Right atrium auricular region (tissue), 2 donors: Measurements from ENCODE around the gene ATP23. TPM values are rescaled to one million over a fixed set of nuclear protein-coding genes. Genes with fewer than 3 reads are reported as not detected.

Source experiments
- DNase-seq: peaks from one replicate; pipeline ENCODE4 v3.0.0-alpha.2; 2019; ENCODE audit warnings: low spot score
- H3K27ac ChIP-seq, 2 donors: fragments of 200-600 bp; sonication (generic); 1 replicate in 1 of 2; 2 replicates in 1 of 2; pipeline ENCODE4 v1.5.1; 2016 to 2019
- H3K27me3 ChIP-seq, 2 donors: fragments of 200-600 bp; sonication (generic); one replicate each; pipeline versions ENCODE4 v1.5.1 to v1.6.0; 2017 to 2019
- H3K36me3 ChIP-seq: fragments of 200-600 bp; sonication (generic); one replicate; pipeline ENCODE4 v1.5.1; 2016
- H3K4me1 ChIP-seq, 2 donors: fragments of 200-600 bp; sonication (generic); one replicate each; pipeline versions ENCODE4 v1.5.1 to v1.6.0; 2017 to 2019
- H3K4me3 ChIP-seq, 2 donors: fragments of 200-600 bp; sonication (generic); 1 replicate in 1 of 2; 2 replicates in 1 of 2; pipeline ENCODE4 v1.5.1; 2017 to 2019; ENCODE audit warnings: mild to moderate bottlenecking in 1 of 2, moderate library complexity in 1 of 2
- H3K9me3 ChIP-seq, 2 donors: fragments of 200-600 bp; sonication (generic); one replicate each; pipeline ENCODE4 v1.5.1; 2019
- total RNA-seq, 2 donors: library from RNA; depleted of rRNA; stranded (reverse); fragments of >200 nt; gene quantifications; one replicate each; pipeline ENCODE4 v1.1.0, GENCODE V29; 2016
- TF ChIP-seq, protein P1 (sequence below), 2 donors: fragments of 200-600 bp; sonication (generic); IDR thresholded peaks; one replicate each; pipeline ENCODE4 v1.5.1; 2019; ENCODE audit warnings: antibody characterized with exemption in 2 of 2

The ATP23 gene
- total RNA-seq, 2 donors from 2014 or later: 2.6 to 6.0 TPM

DNA sequence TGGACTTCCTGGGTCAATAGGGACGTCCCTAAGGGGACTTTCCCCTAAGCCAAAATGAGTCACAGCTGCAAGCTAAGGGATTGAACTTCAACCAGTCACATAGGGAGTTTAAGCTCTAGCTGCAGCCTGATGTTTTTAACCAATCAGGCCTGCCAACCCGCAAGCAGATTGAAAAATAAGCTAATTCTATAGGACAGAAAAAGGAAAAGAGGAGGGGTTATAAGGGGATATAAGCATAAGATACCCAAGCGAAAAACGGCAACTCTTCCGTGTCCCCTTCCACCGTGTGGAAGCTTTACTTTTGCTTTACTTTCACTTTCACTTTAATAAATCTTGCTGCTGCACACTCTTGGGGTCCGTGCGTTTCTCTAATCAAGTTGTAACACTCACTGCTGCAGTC, 24.4 kb downstream of the ATP23 start:
- no peak overlapping the region for H3K27ac ChIP-seq
- H3K4me3 ChIP-seq: no peak overlapping the region
- DNase-seq: no peak
- no peaks in the 10 kb centered on the region for H3K36me3 ChIP-seq
- no peaks in the 10 kb centered on the region for H3K27me3 ChIP-seq
- peaks cover 0 to 40% of the 10 kb centered on the region in 2 donors for H3K9me3 ChIP-seq
- TF ChIP-seq, protein P1, sequence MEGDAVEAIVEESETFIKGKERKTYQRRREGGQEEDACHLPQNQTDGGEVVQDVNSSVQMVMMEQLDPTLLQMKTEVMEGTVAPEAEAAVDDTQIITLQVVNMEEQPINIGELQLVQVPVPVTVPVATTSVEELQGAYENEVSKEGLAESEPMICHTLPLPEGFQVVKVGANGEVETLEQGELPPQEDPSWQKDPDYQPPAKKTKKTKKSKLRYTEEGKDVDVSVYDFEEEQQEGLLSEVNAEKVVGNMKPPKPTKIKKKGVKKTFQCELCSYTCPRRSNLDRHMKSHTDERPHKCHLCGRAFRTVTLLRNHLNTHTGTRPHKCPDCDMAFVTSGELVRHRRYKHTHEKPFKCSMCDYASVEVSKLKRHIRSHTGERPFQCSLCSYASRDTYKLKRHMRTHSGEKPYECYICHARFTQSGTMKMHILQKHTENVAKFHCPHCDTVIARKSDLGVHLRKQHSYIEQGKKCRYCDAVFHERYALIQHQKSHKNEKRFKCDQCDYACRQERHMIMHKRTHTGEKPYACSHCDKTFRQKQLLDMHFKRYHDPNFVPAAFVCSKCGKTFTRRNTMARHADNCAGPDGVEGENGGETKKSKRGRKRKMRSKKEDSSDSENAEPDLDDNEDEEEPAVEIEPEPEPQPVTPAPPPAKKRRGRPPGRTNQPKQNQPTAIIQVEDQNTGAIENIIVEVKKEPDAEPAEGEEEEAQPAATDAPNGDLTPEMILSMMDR (IDR thresholded peaks at IDR 0.05): no peak
- no peaks in the 10 kb centered on the region for H3K4me1 ChIP-seq

DNA sequence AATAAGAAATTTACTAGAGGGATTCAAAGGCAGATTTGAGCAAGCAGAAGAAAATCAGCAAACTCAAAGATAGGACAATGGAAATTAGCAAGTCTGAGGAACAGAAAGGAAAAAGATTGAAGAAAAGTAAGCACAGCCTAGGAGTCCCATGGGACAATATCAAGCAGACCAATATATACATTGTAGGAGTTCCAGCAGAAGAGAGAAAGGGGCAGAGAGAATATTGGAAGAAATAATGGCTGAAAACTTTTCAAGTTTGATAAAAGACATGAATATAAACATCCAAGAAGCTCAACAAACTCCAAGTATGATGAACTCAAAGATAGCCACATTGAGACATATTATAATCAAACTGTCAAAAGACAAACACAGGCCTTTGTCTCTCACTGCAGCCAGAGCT, 25.2 kb downstream of the ATP23 start:
- Histone ChIP-seq H3K9me3 (peaks cover 0 to 32% of the 10 kb centered on the region in 2 donors), H3K27ac (no peak overlapping the region), H3K27me3 (no peaks in the 10 kb centered on the region), H3K36me3 (no peaks in the 10 kb centered on the region), H3K4me1 (no peaks in the 10 kb centered on the region), H3K4me3 (no peak overlapping the region)
- DNase-seq: no peak
- TF ChIP-seq, protein P1 (IDR thresholded peaks at IDR 0.05): no peak

DNA sequence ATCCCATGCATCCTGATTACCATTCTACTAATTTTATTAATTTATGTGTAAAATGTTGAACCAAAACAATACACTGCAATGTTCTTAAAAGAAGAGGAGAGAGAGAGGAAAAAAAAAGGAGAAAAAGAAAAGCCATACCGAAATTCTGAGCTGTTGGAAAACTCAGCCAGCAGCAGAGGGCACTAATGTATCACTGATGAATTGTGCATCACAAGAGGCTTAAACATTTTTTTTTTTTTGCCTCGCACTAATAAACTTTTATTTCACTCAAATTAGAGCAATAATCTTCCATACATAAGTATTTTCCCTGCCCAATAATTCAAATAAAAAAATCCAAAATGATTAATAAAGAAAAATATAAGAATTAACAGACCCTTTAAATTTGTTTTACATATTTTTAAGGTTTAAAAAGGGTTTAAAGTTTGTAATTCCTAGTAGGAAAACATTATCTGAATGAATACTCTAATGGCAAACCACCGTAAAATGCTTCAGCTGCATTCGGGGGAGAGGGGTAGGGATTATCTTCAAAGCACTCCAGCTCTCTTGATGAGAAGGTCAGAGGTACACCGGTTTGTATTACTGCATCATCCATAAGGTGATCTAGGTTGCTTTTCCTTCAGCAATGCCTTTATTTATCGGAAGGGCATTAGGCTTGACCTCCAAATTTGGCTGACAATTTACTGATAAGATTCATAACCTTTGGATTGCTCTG, 41.9 kb downstream of the ATP23 start:
- H3K9me3 ChIP-seq: no peaks in the 10 kb centered on the region
- H3K4me1 ChIP-seq: no peaks in the 10 kb centered on the region
- no peaks in the 10 kb centered on the region for H3K36me3 ChIP-seq
- H3K27me3 ChIP-seq: no peaks in the 10 kb centered on the region
- no peak overlapping the region for H3K4me3 ChIP-seq
- DNase-seq: no peak
- H3K27ac ChIP-seq: no peak overlapping the region
- TF ChIP-seq, protein P1 (IDR thresholded peaks at IDR 0.05): peak in 1 of 2 donors; percentile 76

DNA sequence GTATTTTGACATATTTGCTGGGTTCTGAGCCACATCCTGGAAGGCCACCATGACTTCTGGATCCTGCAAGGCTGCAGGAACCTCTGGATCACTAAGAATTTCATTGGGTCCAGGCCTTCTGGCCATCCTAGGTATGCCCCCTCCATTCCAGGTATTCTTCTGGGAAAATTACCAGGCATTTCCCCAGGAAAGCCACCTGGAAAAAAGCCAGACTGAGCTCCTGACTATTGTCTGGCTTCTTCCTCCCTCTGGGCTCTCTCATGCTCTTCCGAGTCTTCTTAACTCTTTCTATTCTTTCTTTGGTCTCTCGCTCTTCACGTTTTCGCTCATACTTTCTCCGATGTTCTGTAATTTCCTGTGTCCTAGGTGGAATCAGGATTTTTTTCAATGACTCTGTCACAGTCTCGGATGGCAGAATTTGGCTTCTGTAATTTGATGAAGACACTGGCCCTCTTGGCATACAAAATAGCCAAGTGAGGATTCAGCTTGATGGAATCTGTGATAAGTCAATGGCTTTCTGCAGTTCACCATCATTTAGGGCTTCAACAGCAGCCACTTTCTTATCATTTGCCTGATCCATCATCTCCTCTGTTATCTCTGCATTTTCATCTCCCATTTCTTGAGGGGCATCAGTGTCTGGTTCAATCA, 42.6 kb downstream of the ATP23 start:
- TF ChIP-seq, protein P1 (IDR thresholded peaks at IDR 0.05): no peak

DNA sequence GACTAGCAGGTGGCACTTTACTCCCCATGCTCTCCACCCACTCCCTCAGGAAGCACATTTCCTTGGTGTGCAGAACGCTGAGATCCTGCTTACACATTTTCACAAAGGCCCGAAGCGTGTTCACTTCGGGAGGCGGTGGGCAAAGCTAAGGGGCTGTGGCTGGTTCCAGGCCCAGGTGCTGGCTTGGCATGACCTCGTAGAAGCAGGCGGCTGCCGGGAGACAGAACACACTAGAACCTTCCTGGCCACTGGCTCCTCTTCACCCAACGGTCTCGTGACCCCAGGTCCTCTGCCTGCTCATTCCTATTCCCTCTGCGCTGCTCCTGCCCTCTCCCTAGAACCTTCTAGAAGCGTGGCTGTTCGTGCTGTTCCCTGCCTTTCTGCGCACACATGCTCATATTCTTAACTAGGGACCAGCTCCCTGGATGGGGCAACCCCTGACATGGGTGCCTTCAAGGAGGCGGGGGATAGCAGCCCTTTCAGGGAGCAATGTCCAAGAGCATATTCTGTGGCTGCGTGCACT, 43.3 kb downstream of the ATP23 start:
- Histone ChIP-seq H3K27ac (no peak overlapping the region), H3K4me1 (no peaks in the 10 kb centered on the region), H3K36me3 (no peaks in the 10 kb centered on the region), H3K27me3 (no peaks in the 10 kb centered on the region), H3K9me3 (no peaks in the 10 kb centered on the region), H3K4me3 (no peak overlapping the region)
- no peak for DNase-seq
- TF ChIP-seq, protein P1 (IDR thresholded peaks at IDR 0.05): no peak

More for the DNA sequence above, 42.6 kb downstream of the ATP23 start:
- no peaks in the 10 kb centered on the region for H3K4me1 ChIP-seq
- H3K36me3 ChIP-seq: no peaks in the 10 kb centered on the region
- H3K27ac ChIP-seq: no peak overlapping the region
- no peaks in the 10 kb centered on the region for H3K9me3 ChIP-seq
- no peaks in the 10 kb centered on the region for H3K27me3 ChIP-seq
- H3K4me3 ChIP-seq: no peak overlapping the region
- DNase-seq: no peak
